Measurements from ENCODE around the gene CDC40.
"Not testable (repeated sequence)": the region's sequence is repeated elsewhere in the genome, so short reads cannot be mapped to it uniquely, and the experiment has no call there.

CDC40 gene

DNA sequence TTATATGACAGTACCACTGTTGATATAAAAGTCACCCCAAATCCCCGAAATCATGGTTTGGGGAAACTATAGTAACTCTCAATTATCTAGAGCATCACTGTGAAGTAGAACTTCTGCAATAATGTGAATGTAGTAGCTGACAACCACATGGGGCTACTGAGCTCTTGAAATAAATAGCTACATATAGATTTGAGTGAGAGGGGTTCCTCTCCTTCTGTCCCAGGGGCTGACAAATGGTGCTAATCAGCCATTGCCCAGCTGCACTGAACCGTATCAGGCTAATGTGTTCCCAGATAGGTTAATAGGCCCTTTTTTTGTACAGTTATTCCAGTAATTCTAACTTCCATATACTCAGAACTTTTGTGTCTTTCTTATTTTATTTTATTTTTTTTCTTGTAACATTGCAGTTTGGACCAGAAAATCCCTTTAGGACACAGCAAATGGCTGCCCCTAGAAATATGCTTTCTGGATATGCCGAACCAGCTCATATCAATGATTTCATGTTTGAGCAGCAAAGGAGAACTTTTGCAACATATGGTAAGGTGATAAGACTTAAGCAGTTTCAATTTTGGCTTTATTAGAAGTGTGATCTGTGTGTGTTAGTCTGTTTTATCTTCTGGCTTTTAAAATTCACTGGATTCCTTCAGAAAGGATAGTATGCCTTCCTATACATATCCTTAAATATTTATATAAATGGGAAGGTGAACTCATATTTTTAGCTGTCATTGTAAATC is 21.1 kb downstream of the CDC40 start:
- no peak for DNase-seq (ENCODE audit: low read depth in 2 of 2)

DNA sequence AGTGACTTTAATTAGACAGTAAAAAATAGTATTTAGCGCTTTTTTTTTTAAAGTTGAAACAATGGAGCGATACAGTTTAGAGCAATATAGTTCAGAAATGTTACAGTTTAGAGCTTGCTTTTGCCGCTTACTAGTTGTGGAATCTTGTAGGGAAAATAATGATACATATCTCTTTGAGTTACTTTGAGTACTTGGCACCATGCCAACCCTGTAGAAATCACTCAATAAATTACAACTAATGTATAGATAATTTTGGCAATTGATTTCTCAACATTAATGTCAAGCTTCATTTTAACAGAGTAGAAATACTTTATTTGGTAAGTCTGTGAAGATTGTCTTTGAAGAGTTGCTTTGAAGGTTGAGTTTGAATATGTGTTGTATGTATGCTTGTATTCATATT is 27.4 kb downstream of the CDC40 start:
- DNase-seq (ENCODE audit: low read depth in 2 of 2) = no peak

DNA sequence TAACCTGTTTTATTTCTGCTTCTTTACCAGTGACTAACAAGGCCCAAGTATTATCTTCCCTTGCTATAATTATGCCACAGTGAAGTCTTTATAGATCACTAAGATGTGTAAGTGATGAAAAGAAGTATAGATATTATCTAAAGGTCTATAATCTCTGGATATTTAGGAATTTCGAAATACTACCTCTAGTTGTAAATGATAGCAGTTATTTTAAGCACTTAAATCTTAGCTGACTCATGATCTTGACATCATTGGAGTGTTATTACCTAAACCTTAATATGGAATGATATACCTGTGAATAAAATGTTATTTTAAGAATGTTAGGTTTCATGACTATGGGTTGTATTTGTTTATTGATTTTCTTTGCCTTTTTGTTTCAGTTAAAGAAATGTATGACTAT is 31.5 kb downstream of the CDC40 start:
- DNase-seq (ENCODE audit: low read depth in 2 of 2) = no peak

DNA sequence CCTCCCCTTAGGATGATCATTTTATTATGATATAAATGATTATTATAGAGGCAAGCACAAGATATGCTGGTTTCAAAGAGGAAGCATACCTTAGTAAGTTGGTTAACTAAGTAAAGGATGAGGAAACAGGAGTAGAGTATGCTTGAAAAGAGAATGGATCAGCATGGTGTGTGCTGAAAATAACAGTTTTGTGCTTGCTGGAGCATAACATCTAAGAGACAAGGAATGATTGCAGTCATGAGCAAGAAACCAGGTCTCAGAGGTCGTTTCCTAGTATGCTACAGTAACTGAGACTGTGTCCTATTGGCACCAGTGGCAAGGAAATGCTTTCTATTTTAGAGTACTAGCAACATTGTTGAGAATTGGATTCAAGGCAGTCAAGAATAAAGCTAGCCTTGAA is 34.1 kb downstream of the CDC40 start:
- no peak for DNase-seq (ENCODE audit: low read depth in 2 of 2)

DNA sequence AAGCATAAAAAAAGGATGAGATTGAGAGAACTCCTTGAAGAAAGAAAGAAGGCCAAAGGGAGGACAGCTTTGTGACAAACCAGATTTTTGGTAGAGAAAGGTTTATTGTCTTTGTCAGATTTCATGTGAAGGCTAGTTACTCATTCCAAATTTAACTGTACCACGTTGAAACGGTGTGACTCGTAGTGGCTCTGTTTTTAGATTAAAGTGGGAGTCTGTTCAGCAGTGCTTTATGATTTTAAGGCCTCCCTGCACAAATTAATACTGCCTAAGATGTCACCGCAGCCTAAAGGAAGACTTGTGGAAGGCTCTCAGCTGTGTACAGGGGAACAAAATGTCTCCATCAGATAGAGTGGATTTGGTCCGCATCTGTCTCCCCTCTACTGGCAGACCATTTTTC is 35.9 kb downstream of the CDC40 start:
- DNase-seq (ENCODE audit: low read depth in 2 of 2) = no peak

DNA sequence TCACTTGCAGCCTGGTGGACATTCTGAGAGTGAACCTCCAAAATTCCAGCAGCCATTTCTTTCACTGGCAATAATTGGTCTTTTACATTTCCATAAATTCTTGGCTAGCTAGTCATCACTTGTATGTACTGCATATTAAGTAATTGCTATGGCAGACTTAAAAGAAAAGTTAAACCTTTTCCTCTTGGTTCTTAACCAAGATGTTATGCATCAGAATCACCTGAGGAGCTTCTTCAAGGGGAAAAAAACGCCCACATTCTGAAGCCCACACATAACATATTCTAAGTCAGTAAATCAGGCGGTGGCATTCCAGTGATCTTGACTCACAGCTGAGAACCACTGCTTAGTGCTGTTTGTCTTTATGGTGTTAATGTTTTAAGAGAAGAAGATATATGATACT is 37.0 kb downstream of the CDC40 start:
- DNase-seq (ENCODE audit: low read depth in 2 of 2) = no peak

DNA sequence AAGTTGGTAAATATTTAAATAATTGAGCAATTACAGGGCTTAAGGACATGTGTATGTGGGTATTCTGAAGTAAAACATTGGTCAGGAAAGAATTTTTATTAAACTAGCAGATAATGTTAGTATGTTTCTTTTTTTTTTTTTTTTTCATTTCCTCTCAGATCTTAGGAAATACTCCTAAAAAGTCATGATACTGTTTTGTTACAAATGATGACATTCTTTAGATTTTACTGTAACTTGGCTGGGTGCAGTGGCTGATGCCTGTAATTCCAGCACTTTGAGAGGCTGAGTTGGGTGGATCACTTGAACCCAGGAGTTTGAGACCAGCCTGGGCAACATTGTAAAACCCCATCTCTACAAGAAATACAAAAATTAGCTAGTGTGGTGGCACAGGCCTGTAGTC is 41.5 kb downstream of the CDC40 start:
- no peak for DNase-seq (ENCODE audit: low read depth in 2 of 2)

DNA sequence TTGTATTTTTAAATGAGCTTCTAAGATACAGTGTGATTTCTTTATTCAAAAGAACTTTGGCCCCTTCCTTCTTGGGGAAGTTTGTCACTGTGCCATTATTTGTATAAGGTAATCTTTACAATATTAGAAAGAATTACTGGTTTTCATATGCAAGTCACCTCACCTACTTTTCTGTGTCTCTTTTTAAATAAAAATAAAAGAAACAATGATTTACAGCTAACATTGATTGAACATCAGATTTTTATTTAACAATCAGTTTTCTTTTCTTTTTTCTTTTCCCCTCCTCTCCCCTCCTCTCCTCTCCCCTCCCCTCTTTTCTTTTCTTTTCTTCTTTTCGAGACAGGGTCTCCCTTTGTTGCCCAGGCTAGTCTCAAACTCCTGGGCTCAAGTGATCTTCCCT is 46.0 kb downstream of the CDC40 start:
- no peak for DNase-seq (ENCODE audit: low read depth in 2 of 2)

DNA sequence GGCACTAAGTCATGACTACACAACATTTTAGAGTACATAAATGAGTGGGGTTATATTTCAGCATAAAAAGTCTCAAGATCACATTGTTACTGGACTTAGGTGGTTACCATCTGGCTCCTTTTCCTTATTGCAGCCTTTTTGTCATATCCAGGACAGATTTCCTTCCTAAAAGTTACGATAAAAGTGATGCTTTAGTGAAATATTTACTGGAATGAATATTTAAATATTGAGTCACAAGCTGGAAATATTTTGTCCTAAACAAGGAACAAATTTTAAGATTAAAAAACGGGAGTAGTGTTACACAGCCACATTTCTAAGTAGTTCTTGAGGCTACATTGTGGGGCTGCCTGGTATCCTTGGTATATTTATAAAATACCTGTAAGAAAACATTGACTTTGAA is 52.2 kb downstream of the CDC40 start:
- DNase-seq (ENCODE audit: low read depth in 2 of 2) = no peak

DNA sequence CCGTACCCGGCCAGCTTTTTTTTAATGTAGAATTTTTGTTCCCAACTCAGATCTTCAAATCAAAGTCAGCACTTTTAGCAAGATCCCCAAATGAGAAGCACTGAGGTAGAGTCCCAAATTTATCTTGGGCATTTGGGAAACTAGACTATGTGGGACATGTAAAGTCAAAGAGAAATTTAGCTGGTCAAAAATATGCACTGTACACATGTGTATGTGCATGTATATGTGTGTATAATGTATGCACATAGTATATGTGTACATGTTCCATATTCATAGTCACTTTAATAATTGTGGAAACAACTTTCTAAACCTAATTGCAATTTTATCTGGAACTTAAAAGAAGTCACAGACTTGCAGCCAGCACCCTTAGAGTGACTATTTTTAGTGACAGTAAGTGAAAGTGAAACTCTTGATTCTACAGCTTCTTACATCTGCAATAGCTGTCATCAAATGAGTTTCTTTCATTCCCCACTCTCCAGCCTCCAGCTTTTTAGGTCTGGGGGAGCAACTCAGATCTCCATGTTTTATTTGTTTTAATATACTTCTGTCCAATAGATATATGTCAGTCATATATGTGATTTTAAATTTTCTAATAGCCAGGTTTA is 53.6 kb downstream of the CDC40 start:
- no peak for DNase-seq (ENCODE audit: low read depth in 2 of 2)

DNA sequence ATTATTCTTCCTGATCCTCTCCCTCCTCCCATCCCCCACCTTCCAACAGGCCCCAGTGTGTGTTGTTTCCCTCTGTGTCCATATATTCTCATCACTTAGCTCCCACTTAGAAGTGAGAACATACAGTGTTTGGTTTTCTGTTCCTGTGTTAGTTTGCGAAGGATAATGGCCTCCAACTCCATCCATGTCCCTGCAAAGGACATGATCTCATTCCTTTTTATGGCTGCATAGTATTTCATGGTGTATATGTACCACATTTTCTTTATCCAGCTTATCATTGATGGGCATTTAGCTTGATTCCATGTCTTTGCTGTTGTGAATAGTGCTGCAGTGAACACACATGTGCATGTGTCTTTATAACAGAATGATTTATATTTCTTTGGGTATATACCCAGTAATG is 55.8 kb downstream of the CDC40 start:
- not testable (repeated sequence) for DNase-seq (ENCODE audit: low read depth in 2 of 2)

DNA sequence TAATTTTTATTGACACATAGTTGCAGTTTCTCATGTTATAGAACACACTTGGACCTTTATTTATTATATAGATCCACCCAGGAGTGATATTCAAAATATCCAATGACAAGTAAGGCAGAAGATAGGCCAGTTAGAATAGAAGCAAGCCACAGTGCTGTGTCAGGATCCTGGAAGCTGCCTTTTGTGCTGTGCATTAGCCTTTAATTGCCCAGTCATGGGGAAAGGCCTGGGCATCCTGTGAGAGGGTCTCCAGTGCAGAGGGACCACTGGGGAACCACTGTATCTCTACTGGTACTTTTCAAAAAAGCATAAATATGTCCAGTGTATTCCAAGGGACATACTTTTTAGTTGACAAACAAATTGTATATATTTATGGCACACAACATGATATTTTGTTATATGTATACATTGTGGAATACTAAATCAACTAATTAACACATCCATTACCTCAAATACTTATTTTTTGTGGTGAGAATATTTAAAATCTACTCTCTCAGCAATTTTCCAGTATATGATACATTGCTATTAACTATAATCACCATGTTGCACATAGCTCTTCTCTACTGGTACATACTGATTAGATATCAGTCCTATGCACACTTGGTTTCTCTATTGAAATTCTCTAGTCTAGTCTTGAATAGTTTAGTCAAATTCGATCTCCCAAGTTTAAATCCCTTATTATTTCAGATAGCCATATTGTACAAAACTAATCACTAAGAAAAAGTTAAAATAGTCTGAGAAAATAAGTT is 59.5 kb downstream of the CDC40 start:
- no peak for DNase-seq (ENCODE audit: low read depth in 2 of 2)

DNA sequence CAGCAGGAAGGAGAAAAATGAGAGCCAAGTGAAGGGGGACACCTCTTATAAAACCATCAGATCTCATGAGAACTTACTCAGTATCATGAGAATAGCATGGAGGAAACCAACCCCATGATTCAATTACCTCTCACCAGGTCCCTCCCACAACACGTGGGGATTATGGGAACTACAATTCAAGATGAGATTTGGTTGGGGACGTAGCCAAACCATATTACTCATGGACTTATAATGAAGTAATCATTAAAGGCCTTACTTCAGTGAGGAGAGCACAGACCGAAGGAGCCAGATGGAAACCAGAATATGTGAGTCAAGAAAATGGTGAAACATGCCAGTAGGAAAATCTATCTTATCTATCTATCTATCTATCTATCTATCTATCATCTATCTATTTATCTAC is 64.4 kb downstream of the CDC40 start:
- not testable (repeated sequence) for DNase-seq (ENCODE audit: low read depth in 2 of 2)

DNA sequence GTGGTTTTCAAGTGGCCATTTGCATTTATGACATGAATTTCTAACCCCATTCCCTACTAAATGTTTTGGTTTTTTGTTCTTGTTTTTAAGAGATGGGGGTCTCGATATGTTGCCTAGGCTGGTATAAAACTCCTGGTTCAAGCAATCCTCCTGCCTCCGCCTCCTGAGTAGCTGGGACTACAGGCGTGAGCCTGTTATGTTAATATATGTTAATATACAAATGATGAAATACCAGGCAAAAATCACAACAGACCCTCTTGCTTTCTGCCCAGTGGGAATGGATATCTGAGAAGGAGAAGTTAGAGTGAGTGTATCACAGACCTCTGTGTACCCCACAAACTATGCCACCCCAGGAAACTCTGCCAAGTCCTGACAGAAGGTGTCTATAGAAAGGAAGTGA is 66.2 kb downstream of the CDC40 start:
- DNase-seq (ENCODE audit: low read depth in 2 of 2) = no peak

DNA sequence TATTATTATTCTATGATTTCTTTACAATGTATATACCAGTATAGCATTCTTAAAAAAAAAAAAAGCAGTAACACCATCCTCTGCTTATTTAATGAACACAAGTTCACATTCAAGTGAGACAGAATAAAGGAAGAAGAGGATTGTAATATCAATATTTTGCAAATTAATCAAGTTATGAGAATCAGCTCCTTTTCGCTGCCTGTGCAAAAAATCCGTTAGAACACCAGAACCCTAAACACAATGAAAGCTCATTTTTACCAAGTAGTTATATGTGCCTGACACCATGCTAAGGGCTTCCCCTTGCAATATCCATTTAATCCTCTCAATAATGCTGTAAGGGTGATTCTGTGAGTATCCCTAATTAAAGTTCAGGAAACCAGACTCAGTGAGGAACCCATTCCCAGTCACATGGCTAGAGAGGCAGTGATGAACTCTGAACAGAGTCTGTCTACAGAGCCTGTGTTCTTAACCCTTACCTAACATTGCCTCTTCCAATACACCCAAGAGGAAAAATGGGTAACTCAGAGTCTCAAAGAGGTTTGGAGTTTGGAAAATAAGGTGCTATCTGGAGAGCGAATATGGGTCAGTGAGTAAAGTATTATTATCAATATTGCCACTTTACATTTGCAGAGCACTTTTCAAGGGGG is 66.8 kb downstream of the CDC40 start:
- no peak for DNase-seq (ENCODE audit: low read depth in 2 of 2)

DNA sequence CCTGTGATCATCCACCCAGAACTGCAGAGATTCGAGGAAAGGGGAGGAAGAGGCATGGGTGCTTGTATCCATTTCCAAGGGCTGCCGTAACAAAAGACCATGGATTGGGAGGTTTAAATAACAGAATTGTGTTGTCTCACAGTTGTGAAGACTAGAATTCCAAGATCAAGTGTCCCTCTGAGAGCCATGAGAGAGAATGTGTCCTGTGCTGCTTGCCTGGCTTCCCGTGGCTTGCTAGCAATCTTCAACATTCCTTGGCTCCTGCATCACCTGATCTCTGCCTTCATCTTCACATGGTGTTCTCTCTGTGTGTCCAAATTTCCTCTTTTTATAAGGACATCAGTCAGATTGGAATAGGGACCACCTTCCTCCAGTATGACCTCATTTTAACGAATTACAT is 69.8 kb downstream of the CDC40 start:
- no peak for DNase-seq (ENCODE audit: low read depth in 2 of 2)

DNA sequence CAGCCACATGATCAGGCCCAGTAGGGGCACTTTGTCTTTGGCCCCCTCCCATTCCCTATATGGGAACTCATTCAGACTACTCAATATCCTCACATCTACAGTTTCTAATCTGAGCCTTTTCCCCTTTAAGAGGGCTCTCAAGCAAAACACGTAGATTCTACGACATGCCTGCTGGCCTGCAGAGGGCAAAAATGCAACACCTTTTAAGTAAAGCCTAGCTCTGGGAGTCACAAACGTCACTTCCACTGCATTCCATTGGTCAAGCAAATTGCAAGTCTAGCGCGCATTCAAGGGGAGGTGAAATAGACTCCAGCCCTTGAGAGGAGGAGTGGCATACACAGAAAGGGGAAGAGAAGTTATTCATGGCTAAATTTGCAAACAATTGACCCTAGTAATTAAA is 70.6 kb downstream of the CDC40 start:
- no peak for DNase-seq (ENCODE audit: low read depth in 2 of 2)

DNA sequence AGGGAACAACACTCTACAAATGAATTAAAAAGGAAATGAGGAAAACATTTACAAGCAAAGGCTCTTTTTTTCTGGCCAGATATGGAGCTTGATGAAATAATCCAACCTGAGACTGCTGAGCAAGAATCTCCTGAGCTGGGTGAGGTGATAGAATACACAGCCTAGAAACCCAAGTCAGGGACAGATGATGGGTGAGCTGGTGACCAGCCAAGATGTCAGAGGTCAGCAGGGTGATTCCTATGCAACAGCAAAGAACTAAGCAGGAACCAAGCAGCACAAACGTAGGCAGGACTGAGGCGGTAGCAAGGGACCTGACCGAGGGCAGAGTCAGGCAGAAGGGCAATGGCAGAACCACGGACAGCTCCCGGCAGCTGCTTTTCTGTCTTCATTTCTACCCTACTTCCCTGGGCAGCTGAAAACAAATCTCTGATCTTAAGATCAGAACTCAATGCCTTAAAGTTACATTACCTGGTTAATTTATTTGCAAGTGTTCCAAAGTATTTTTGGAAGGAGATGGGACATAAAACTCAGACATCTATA is 75.1 kb downstream of the CDC40 start:
- no peak for DNase-seq (ENCODE audit: low read depth in 2 of 2)

DNA sequence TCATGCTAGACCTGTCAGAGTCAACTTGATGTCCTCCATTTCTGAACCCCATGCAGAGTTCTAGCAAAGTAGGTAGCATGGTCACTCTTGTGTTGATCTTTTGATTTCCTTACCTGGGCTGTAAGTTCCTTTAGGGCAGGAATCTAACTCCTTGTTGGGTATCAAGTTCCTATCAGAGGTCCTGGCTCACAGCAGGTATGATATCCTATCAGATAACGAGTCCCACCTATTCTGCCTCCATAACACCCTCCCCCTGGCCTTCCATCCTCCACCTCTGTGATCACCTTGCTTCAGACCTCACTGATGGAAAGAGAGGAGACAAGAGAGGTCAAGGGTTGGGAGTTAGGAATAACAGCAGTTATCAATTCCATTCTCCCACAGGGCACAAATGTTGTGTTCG is 76.1 kb downstream of the CDC40 start:
- no peak for DNase-seq (ENCODE audit: low read depth in 2 of 2)

DNA sequence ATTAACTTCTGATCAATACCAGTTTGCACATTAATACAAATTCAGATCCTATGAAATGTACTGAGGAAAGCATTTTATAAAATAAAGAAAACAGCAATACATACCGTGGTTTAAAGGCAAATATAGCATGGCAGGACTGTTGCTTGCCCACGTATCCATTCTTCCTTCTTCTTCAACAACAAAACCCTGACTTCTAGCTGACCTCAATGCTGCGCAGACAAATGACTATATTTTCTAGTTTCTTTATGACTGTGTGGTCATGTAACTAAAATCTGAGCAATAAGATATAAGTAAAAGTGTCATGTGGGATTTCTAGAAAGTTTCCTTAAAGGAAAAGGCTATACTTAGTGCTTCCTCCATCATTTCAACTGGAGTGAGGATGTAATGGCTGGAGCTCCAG is 85.0 kb downstream of the CDC40 start:
- no peak for DNase-seq (ENCODE audit: low read depth in 2 of 2)

DNA sequence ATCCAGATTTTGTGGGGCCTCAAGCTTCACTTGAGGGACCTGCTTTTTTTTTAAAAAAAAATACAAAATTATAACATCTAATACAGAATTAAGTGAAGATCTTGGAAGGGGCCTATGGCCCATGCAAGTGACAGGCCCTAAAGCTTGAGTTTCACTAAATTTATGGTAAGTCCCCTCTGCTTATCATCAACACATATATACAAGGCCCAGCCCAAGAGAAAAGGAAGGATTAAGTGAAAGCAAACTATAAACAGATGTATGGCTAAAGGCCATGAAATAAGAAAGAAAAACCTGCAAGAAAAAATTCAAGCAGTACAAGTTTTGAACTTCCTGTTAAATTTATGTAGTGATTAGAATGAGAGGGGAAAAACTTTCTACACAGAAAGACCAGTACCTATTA is 86.8 kb downstream of the CDC40 start:
- no peak for DNase-seq (ENCODE audit: low read depth in 2 of 2)

DNA sequence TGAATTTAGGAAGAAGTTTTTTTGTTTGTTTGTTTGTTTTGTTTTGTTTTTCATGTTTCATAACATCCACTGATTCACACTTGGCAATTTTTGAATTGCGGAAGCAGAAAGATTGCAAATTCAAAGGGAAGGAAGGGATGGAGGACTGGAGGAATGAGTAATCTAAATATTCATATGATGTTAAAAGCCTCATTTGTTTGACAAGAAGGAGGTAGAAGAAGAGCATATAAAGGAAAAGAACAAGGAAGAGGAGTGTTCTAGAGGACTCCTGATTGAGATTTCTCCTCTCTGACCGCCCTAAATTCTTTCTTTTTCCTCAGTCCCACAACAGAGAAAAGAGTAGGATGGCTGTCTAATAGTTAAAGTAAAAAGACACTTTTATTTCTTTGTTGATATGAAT is 89.4 kb downstream of the CDC40 start:
- DNase-seq (ENCODE audit: low read depth in 2 of 2) = no peak
